T-helper 22 cell (primary cell): ENCODE results near the gene MAP3K20.
"Not testable (repeated sequence)": the region's sequence is repeated elsewhere in the genome, so short reads cannot be mapped to it uniquely, and the experiment has no call there.

Source experiments
- DNase-seq: peaks from one replicate; pipeline ENCODE4 v3.0.0-alpha.2; 2020; ENCODE audit warnings: low read depth

Gene MAP3K20

DNA sequence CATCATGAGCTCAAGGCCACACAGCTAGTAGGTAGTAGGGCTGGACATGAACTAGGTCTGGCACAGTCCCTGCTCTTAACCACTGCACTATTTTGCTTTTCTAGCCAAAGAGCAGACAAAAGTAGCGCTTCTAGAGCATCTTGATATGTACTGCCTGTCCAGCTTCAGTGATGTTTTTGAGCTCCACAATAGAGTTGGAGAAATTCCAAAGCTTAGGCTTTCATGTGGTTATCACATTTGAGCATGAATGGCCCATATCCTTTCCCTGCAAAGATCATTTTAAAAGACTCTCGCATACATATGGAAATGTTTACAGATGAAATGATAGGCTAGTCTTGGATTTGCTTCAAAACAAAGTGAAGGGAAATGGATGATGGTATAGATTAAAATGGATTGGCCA lies 128.7 kb downstream of the MAP3K20 start:
- DNase-seq, result no peak

DNA sequence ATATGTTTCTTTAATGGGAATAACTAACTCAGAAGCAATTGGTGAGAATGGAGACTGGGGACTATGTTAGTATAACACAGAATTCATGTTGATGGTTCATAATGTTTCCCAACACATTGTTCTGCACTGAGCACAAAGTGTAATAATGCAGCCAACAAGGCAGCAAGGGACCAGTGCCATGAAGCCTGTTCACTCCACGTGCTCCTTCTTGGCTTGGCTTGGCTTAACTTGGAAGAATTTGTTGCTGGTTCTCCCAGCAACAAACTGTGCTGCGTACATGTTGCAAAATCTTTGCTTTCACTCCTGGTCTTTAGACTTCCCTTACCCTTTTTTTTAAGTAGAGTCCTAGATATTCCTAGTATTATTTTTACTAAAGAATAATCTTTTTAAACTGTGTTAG lies 129.7 kb downstream of the MAP3K20 start:
- DNase-seq, result no peak

DNA sequence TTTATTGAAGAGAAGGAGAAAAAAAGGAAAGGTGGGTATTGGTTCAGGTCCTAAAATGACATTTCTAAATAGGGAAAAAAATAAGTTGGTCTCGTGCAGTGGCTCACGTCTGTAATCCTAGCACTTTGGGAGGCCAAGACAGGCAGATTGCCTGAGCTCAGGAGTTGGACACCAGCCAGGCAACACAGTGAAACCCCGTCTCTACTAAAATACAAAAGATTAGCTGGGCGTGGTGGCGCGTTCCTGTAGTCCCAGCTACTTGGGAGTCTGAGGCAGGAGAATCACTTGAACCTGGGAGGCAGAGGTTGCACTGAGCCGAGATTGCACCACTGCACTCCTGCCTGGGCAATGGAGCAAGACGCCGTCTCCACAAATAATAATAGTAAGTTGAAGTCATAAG lies 131.5 kb downstream of the MAP3K20 start:
- not testable (repeated sequence) for DNase-seq

DNA sequence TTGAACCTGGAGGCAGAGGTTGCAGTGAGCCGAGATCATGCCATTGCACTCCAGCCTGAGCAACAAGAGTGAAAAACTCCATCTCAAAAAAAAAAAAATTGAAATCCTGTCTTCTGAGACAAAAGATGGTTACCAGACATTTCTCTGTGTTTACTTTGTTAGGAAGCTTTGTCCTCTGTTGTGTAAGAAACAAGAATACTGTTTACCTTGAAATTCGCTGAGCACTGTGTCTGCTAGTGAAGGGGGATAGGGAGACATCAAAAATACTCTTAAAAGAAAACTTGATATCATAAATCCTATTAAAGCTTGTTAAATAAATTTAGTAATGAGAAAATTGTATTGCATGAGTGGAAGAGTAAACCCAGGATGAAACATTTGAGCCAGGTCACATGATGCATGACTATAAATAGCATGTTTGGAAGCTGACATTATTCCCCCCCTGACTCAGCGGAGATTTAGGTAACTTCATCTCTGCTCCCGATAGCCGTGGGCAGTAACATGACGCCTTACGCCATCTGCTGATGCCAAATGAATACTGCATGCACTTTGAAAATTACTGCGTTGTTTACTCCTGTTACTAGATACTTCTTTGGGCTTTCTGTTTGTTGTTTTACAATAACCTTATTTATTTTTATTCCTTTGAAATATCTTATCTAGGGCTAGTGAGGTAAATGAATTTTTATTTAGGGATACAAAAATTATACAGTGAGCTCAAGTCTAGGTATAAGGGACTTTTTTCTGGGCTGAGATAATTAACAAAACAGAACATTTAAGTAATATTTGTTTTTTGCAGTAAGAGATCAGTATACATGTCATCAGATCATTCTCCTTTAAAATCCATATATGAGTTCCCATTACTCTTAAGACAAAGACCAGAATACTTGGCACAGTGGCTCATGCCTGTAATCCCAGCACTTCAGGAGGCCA lies 134.9 kb downstream of the MAP3K20 start:
- peak; percentile 4 for DNase-seq

DNA sequence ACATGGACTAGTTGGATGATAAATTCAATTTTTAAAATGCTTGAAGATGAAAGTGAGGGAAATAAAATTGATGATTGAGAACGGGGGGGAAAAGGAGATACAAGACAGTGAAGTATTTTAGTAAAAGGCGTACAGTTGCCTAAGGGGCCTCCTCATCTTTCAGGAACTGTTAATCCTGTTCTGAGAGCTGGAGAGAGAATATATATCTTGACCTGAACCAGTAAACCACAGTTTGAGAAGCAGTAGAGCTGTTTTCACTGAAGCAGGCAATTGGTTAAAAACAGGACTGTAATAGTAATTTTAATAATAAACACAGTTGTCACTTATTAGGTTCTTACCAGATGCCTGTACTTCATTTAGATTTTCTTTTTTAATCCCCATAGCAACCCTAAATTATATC lies 137.5 kb downstream of the MAP3K20 start:
- DNase-seq, result no peak

GRCh38 chr2:173214213-173214612 lies 138.6 kb downstream of the MAP3K20 start:
- DNase-seq, result no peak

DNA sequence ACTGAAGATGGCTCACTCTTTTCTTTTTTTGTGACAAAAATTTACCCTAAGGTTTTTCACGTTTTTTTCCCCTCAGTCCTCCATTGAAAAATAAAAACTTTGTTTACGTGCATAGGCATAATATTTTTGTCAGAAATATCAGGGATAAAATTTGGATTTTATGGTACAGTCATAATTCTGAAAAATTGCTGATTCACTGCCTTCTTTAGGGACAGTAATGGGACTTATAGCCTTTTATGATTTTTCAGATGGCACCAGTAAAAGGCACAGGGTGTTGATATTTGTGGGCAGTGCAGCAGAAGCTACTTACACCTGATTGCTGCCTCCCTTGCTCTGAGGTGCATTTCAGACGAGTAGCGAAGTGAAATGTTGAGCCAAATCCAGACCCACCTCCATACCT lies 139.7 kb downstream of the MAP3K20 start:
- DNase-seq, result no peak

DNA sequence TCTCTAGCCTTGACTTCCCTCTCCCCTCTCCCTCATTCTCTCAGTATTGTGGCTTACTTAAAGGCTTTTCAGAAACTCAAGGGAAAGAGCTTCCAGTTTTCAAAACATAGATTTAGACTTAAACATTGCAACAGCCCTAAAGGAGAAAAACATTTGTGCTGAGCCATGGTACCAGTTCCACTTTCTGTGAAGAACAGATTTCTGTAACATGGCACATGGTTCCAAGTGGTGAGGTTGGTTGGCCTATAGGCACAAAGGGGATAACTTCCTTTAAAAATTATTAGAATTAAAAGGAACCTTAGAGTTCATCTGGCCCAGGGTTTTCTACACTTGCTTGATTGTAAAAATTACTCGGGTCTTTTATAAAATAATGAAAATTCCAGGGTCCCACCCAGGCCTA lies 140.4 kb downstream of the MAP3K20 start:
- DNase-seq, result no peak

DNA sequence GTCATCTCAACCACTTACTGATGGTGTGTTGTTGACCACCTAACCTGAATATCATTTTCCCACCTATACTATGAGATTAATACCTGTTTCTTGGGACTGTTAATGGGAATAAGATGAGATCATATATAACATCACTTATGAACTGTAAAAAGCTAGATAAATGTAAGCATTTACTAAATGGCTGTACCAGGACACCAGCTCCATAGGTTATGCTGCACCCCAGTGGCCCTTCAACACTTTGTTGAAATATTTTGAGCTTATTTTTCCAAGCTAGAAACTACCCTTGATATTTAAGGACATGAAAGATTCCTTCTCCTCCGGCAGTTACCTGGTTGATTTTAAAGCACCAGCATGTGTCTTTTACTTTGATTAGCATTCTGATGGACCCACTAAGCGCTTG lies 141.0 kb downstream of the MAP3K20 start:
- no peak for DNase-seq

DNA sequence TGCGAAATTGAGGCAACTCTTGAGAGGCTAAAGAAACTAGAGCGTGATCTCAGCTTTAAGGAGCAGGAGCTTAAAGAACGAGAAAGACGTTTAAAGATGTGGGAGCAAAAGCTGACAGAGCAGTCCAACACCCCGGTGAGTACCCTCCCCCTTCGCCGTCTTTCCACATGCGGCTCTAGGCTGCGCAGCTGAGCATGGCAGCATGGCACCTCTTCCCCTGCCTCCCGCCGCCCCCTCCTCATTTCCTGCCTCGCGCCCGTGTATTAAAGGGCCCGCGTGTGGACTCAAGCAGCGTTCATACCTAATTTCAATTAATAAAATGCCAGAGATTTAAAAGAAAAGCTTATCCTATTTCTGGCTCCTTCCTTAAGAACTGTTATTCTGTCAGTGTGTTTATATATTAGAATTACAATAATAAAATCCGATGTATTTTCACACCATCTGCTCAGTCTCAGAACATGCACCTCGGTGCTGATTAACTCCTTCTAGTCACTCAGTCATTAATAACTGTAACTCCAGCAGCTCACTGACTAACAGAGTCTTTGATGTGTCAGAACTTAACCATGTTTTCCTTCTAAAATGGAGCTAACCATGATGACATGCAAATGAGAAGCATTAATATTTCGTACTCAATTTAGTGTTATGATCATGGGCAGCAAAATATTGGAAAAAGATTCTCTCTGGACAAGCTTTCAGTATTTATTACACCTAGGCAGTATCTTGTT lies 141.6 kb downstream of the MAP3K20 start:
- DNase-seq, result no peak

DNA sequence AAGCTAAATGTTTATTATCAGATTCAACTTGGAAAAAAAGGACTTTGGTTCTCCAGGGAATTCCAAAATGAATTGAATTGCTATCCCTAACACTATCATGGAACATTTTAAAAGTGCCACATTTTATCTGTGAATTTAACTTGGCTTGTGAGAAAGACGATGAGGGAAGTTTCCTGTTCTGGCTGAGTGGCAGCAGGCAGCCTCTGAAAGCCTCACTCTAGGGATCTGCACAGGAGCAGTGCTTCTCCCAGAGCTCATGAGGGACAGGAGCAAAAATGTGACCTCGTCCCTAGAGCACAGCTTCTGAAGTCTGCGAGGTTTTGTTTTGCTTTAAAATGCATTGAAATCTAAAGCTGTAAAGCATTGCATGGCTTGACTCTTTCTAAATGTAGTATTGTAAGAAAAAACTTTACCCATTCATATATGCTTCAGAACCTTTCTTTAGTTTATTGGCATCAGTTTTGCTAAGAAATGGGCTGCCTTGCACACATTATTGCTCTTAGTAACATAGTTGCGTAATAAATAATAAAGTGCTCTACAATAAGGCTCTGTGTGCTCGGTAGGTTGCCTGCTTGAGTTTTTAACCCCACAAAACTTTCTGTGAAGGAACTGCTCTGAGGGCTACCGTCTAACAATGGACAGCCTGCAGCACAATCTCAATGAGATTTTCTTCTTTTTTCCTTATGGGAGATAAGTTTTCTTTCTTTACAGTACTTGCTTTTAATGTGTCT lies 142.8 kb downstream of the MAP3K20 start:
- DNase-seq, result no peak

- no peak for DNase-seq
These were observed 145.6 kb downstream of the MAP3K20 start for GRCh38 chr2:173221132-173221695.

GRCh38 chr2:173221937-173222594 lies 146.4 kb downstream of the MAP3K20 start:
- DNase-seq, result no peak

DNA sequence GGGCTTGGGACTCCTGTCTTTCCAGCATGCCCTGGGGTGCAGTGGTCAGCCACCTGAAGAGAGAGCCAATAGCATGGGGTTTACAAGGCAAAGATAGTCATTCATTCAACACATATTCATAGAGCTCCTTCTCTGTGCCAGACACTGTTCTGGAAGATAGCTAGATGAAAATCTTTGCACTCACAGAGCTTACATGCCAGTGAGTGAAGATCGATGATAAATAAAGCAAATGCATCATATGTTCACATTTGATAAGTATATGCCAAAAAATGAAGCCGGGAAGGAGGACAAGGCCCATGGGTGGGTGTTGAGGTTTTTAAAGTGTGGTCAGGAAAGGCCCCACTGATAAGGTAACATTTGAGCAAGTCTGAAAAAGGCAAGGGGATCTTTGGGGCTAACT lies 148.2 kb downstream of the MAP3K20 start:
- no peak for DNase-seq

DNA sequence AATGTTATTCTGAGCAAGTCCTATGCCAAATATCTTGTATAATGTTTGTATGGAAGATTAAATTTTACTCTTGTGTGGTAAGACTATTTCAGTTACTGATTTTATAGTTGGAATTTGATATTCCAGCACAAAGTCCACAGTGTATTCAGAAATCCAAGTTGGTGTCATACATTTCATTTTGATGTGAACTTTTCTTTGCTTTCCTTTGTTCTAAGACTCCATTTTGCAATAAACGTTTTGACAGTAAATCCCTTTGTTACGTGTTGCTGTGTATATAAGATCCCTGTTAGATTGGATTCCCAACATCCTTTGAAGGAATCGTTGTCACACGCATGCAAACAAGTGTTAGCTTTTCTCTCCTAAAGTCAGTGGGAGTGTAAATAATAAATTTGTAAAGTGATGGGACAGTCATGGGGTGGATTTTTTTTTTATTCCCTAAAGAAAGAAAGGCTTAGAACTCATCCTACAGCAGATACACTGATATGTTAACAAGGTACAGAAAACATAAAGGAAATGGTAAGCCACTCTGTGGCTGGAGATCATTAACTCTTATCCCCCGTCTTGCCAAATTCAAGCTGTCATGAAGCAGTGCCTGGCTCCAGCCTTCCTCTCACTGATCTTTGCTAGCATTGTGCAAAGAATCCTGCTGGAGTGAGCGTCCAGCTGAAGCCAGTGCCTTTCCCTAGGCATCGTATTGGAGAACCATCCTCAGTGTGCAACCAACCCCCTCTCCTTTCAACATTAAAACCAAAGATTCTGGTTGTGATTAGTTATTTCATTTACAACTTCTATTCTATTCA lies 151.5 kb downstream of the MAP3K20 start:
- DNase-seq, result no peak

DNA sequence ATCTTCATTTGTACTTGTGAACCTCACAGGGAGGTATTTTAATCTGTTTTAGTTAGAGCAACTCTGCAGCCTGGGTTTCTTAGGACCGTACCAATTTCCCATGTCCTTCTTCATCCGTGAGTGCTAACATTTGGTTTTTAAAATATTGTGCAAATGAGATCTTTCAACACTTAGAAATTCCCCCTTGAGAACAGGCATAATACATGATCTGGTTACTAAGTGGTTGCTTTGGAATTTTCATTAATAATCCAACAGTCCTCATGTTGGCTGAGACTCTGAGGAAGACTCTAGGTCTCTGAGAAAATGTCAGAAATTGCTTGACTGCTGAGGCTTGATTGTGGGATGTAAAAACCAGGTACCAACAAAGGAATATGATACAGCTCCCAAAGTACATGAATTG lies 153.4 kb downstream of the MAP3K20 start:
- DNase-seq, result no peak

GRCh38 chr2:173230181-173230580 lies 154.5 kb downstream of the MAP3K20 start:
- DNase-seq, result no peak

DNA sequence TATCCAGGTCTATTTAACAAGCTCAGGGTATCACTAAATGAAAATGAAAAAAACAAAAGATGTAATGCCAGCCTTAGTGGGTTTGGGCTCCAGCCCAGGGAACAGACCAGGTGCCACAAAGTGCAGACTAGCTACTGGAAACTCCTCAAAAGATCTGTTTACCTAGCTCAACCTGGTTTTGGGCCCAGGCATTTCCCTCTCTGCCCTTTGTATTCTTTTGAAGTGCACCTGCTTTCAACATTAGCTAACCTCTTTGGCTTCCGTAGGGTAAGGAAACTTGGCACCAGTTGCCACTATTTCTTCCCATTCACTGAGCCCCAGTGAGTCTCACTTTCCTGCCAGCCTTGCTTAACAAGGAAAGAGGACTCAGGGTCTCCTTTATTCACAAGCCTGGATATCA lies 155.4 kb downstream of the MAP3K20 start:
- DNase-seq, result no peak

GRCh38 chr2:173231465-173231864 lies 155.8 kb downstream of the MAP3K20 start:
- DNase-seq, result no peak

DNA sequence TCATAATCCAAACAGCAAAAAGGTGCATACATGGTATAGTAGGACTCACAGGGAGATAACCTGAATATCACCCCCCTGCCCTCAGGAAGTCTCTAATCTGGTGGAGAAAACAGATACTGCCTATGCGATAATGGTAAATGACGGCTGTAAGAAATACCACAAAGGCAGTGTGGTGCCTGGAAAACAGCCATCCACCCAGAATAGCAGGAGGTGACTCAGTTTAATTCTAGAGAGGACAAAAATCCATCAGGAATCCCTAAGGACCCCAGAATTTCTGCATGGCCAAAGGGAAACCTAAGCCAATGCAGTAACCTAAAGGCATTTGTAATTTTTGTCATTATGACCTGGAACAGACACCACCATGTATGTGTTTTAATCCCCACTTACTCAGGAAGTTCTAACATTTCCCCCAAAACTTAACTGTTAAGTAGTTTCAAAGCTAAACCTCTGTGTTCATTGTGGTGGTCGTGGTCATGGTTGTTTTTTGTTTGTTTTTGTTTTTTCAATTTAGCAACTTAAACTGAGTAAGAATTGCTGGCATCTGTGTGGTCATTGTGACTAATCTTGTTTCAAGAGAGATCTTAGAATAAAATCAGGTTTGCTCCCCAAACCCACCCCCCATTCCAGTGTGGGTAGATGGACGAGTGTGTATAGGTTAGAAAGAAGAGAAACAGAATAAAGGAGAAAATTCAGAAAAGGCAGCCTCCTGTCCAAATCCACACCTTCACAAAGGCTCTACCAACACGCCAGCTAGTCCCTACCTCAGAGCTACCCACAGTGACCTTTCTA lies 157.5 kb downstream of the MAP3K20 start:
- DNase-seq, result no peak
